NCI-H2171 (cell line): ENCODE measurements around the gene MS4A18.

Experiments
- DNase-seq: peaks from one replicate; lab custom pipeline; 2025; lab: John Stamatoyannopoulos, UW

The MS4A18 gene

GRCh38 chr11:60766547-60766946 is 42.0 kb downstream of the MS4A18 start:
- DNase-seq, result no peak

DNA sequence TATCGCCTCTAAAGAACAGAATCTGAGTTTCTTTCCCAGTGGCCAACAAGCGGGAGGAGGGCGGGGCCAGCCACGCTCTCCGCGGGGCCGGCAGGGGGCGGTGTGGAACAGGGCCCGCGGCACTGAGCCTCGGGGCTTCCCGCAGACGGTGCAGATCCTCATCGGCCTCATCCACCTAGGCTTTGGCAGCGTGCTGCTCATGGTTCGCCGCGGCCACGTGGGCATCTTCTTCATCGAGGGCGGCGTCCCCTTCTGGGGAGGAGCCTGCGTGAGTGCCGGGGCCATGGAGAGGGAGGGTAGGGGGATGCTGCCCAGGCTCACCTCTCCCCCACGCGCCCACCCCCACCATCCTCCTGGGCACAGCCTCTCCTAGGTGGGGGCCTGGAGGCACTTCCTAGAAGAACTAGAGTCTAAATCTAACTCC is 42.9 kb downstream of the MS4A18 start:
- no peak for DNase-seq

DNA sequence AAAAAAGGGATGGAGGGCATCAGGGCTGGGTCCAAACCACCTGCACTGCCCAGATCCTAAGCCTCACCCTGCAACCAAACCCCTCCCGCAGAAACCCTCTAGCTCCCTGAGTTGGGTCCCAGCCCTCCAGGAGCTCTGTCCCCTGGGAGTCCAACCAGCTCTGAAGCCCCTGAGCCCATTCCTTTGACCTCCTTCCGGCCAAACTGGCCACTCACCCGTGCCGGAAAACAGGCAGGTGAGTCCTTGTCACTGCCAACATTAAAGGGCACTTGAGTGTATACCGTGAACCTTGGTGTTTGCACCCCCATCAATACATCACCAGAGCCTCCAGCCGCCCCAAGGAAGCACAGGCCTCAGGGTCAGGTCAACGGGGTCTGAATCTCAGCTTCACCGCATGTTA is 43.7 kb downstream of the MS4A18 start:
- DNase-seq, result no peak

- DNase-seq, result no peak
These were observed 44.8 kb downstream of the MS4A18 start for GRCh38 chr11:60769273-60769672.

DNA sequence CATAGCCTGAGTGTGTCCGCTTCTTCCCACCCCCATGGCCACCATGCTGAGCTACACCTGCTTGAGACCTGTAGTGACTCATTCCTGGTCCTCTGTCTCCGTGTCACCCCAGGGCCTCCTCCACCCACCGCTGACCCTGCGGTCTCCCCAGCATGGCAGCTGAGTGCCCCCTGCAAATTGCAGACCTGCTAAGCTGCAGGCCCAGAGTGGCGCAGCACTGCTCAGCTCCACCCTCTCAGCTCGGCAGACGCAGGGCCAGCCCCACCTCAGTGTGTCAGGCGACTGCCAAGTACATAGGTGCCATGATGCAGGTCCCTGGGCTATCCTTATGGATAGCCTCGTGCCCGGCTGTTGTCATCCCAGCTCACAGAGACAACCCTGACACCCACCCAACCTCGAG is 45.3 kb downstream of the MS4A18 start:
- no peak for DNase-seq

DNA sequence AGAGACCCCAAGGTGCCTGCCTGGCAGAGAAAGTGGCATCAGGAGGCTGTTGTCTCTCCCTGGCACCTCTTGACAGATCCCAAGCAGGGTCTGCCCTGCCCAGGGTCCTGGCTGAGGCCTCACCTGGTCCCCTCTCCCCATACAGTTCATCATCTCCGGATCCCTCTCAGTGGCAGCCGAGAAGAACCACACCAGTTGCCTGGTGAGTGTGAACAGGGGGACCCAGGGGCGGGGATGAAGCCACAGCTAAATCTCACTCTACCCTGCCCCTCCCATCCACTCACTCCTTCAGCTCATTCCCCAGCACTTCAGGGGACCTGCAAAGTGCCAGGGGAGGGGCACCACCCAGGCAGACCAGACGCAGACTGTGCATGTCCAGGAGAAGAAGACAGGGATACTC is 46.6 kb downstream of the MS4A18 start:
- no peak for DNase-seq

DNA sequence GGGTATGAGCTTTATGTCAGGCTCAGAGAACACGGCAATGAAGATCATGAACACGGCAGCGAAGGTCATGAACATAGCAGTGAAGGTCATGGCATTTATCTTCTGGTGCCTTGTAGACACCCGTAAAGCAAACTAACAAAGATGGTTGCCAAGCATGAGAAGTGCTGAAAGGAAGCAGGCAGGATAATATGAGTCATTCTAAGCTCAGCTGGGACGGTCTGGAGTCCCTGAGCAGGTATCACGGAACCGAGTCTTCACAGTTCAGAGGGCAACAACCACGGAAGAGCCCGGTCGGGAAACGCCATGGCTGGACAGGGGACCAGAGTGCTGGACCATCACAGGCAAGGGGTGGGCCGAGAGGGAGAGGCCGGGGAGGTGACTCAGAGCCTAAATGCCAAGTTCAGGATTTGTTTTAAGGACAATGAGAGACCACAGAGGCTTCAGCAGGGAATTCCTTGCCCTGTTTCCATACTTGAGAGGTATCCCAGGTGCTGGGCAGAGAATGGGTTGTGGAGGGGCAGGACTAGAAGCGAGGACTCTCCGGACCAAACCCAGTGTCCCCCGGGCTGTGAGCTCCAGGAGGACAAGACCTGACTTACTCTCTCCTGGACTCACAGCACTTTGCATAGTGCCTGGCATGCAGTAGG is 47.5 kb downstream of the MS4A18 start:
- DNase-seq, result no peak

- no peak for DNase-seq
These were observed 48.1 kb downstream of the MS4A18 start for GRCh38 chr11:60772666-60773065.

DNA sequence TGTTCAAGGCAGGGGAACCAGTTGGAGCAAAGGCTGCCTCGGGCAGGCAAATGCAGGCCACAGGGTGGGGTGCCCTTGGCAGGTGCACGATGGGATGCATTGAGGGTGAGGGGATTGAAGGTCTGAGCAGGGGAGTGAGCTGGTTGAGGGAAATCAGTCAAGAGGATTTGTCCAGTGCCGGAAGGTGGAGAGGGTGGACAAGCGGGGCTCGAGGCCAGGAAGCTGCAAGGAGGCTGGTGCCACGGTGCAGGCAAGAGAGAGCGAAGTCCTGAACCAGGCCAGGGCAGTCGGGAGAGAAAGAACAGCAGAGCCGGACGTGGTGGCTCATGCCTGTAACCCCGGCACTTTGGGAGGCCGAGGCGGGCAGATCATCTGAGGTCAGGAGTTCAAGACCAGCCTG is 50.2 kb downstream of the MS4A18 start:
- DNase-seq, result no peak

GRCh38 chr11:60775420-60775961 is 51.0 kb downstream of the MS4A18 start:
- peak; percentile 95 for DNase-seq

- DNase-seq, result no peak
These were observed 51.6 kb downstream of the MS4A18 start for GRCh38 chr11:60776167-60776566.

- no peak for DNase-seq
These were observed 52.6 kb downstream of the MS4A18 start for GRCh38 chr11:60777106-60777505.

GRCh38 chr11:60777572-60777971 is 53.1 kb downstream of the MS4A18 start:
- no peak for DNase-seq

- DNase-seq, result no peak
These were observed 55.5 kb downstream of the MS4A18 start for GRCh38 chr11:60780065-60780464.

GRCh38 chr11:60780774-60781173 is 56.3 kb downstream of the MS4A18 start:
- no peak for DNase-seq

GRCh38 chr11:60781286-60781980 is 56.9 kb downstream of the MS4A18 start:
- no peak for DNase-seq

- no peak for DNase-seq
These were observed 57.4 kb downstream of the MS4A18 start for GRCh38 chr11:60781981-60782316.

DNA sequence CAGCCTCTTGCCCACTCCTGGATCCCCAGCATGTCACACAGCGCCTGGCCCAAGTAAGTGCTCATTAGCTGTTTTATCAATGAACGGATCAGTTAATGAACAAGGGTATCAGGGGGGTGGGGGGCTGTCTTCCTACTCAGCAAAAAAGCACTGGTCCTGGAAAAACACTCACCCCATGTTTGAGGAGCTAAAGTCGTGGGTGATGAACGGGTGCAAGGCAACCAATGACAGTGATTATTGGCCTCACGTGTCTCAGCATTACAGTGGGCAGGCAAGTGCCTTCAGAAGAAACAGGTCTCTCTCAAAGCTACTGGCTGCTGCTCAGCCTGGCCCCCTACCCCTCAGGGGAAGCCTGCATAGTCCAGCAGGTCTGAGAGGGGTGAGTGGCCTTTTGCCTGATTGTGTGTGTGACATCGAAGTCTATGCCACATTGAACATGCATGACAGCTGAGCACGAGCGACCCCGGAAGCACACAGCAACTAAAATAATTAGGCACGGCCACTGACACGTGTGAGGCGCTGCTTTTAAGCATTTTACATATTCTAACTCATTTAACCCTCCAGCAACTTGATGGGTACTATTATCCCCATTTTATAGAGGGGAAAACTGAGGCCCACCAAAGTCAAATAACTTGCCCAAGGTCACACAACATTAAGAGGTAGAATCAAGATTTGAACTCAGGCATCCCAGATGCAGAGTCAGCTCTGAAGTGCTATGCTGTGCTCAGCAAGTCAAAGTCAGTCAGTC is 58.0 kb downstream of the MS4A18 start:
- no peak for DNase-seq

DNA sequence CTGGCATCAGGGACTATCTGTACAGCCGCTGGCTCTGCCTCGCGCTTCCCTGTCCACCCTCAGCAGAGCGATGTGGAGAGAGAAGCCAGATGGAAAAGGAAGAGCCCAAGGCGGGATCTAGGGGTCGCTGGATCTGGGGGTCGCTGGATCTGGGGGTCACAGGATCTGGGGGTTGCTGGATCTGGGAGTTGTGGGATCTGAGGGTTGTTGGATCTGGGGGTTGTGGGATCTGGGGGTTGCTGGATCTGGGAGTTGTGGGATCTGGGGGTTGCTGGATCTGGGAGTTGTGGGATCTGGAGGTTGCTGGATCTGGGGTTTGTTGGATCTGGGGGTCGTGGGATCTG is 58.6 kb downstream of the MS4A18 start:
- DNase-seq, result no peak

- DNase-seq, result no peak
These were observed 59.4 kb downstream of the MS4A18 start for GRCh38 chr11:60783911-60784310.

DNA sequence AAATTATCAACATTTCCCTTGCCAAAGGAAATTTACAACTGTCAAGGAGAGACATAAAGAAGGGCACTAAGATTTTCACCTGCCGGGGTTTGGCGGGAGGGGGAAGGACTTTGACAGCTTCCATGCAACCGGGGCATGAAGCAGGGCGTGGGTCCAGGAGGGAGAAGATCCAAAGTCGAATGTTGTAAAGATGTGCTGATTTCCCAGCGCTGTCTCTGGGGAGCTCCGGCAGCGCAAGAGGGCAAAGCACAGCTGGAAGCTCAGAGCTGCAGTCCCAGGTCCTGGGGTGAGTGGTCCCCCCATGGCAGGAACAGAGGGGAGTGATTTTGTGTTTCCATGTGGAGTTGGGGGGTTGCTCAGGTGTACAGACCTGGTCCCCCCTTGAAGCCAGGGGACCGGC is 60.6 kb downstream of the MS4A18 start, which contains the start of gene MS4A10:
MS4A10 (plus strand) TSS at position 198 of the 400 bp plus-strand sequence. CDS start 5,003 bp downstream, outside the sequence.
- DNase-seq, result no peak

GRCh38 chr11:60785806-60786361 is 61.4 kb downstream of the MS4A18 start:
- peak; percentile 19 for DNase-seq
